HEK293T (cell line): ENCODE data around the gene ELL2.

Source experiments
- CTCF ChIA-PET: fragments of 350-600 bp; formaldehyde crosslinking; extraction: SDS; loops from one replicate; lab custom pipeline; 2021; ENCODE audit warnings: antibody characterized with exemption, inconsistent platforms; lab: Yijun Ruan, JAX
- POLR2A ChIA-PET: fragments of 350-600 bp; formaldehyde crosslinking; extraction: SDS; loops from one replicate; lab custom pipeline; 2020; ENCODE audit warnings: antibody characterized with exemption, inconsistent platforms; lab: Yijun Ruan, JAX
- DNase-seq: peaks from one replicate; pipeline ENCODE4 v3.0.0; 2012; ENCODE audit warnings: mixed read lengths; ENCODE audit errors: extremely low spot score
- ARNT ChIP-seq: fragments of 450-650 bp; IDR thresholded peaks from 2 replicates; pipeline ENCODE4 v1.6.1; 2017; ENCODE audit warnings: mild to moderate bottlenecking
- BHLHE40 ChIP-seq: fragments of 450-650 bp; IDR thresholded peaks from 2 replicates; pipeline ENCODE4 v1.6.1; 2016; ENCODE audit warnings: mild to moderate bottlenecking, moderate library complexity, borderline replicate concordance
- CTBP1 ChIP-seq: fragments of 450-650 bp; IDR thresholded peaks from 2 replicates; pipeline ENCODE4 v1.6.1; 2016; ENCODE audit warnings: borderline replicate concordance
- ELF4 ChIP-seq: fragments of 450-650 bp; IDR thresholded peaks from 2 replicates; pipeline ENCODE4 v1.6.1; 2017; ENCODE audit warnings: antibody characterized with exemption
- FOXA1 ChIP-seq: fragments of 450-650 bp; IDR thresholded peaks from 2 replicates; pipeline ENCODE4 v1.6.1; 2016; ENCODE audit warnings: mild to moderate bottlenecking
- FOXK2 ChIP-seq: fragments of 450-650 bp; IDR thresholded peaks from 2 replicates; pipeline ENCODE4 v1.6.1; 2016; ENCODE audit warnings: mild to moderate bottlenecking
- FOXM1 ChIP-seq: fragments of 450-650 bp; IDR thresholded peaks from 2 replicates; pipeline ENCODE4 v1.6.1; 2017; ENCODE audit warnings: mild to moderate bottlenecking, borderline replicate concordance
- HDGF ChIP-seq: fragments of 450-650 bp; IDR thresholded peaks from 2 replicates; pipeline ENCODE4 v1.6.1; 2017; ENCODE audit warnings: antibody characterized with exemption, borderline replicate concordance
- L3MBTL2 ChIP-seq: fragments of 450-650 bp; conservative IDR thresholded peaks from 2 replicates; pipeline ENCODE4 v1.6.1; 2016; ENCODE audit warnings: mild to moderate bottlenecking
- LEF1 ChIP-seq: fragments of 450-650 bp; IDR thresholded peaks from 2 replicates; pipeline ENCODE4 v1.6.1; 2017; ENCODE audit warnings: mild to moderate bottlenecking, borderline replicate concordance
- NFRKB ChIP-seq: fragments of 450-650 bp; IDR thresholded peaks from 2 replicates; pipeline ENCODE4 v1.6.1; 2016; ENCODE audit warnings: mild to moderate bottlenecking, moderate library complexity
- PKNOX1 ChIP-seq: fragments of 450-650 bp; IDR thresholded peaks from 2 replicates; pipeline ENCODE4 v1.6.1; 2016
- SP1 ChIP-seq: fragments of 450-650 bp; IDR thresholded peaks from 2 replicates; pipeline ENCODE4 v1.6.1; 2017
- SUZ12 ChIP-seq: fragments of 450-650 bp; IDR thresholded peaks from 2 replicates; pipeline ENCODE4 v1.6.1; 2016; ENCODE audit warnings: mild to moderate bottlenecking
- TARDBP ChIP-seq: fragments of 450-650 bp; IDR thresholded peaks from 2 replicates; pipeline ENCODE4 v1.6.1; 2016
- ZNF384 ChIP-seq: fragments of 450-650 bp; IDR thresholded peaks from 2 replicates; pipeline ENCODE4 v1.6.1; 2016

Gene ELL2

GRCh38 chr5:95878417-95879323, 83.0 kb downstream of the ELL2 start:
- CTCF ChIA-PET: interaction anchor here (1.5 kb wide), 1 partner anchor 14 kb away, joined by 7 read pairs; no protein-coding TSS in a partner anchor
- POLR2A ChIA-PET: interaction anchor here (0.9 kb wide), 1 partner anchor 9 kb away, joined by 4 read pairs; no protein-coding TSS in a partner anchor
- DNase-seq: no peak
- TF ChIP-seq PKNOX1 (no peak), ZNF384 (no peak)

GRCh38 chr5:95876782-95877181, 84.9 kb downstream of the ELL2 start:
- POLR2A ChIA-PET: no interaction called here
- CTCF ChIA-PET: no interaction called here
- TF ChIP-seq FOXM1 (no peak), FOXK2 (no peak), L3MBTL2 (no peak), PKNOX1 (no peak), SUZ12 (no peak), ELF4 (no peak), HDGF (no peak)
- DNase-seq: no peak

GRCh38 chr5:95874246-95874645, 87.4 kb downstream of the ELL2 start:
- no peak for DNase-seq
- POLR2A ChIA-PET: no interaction called here
- CTCF ChIA-PET: interaction anchor here (0.9 kb wide), 1 partner anchor 11 kb away, joined by 3 read pairs; no protein-coding TSS in a partner anchor
- TF ChIP-seq FOXK2 (no peak), FOXM1 (no peak), L3MBTL2 (no peak), LEF1 (no peak), TARDBP (no peak), PKNOX1 (no peak), BHLHE40 (no peak), SP1 (no peak)

GRCh38 chr5:95873351-95873750, 88.3 kb downstream of the ELL2 start:
- ChIA-PET CTCF (no interaction called here), POLR2A (no interaction called here)
- TF ChIP-seq LEF1 (no peak), BHLHE40 (no peak), HDGF (no peak), SP1 (no peak)
- no peak for DNase-seq

- ChIA-PET CTCF (no interaction called here), POLR2A (no interaction called here)
- no peak for TF ChIP-seq LEF1
- no peak for TF ChIP-seq FOXM1
- TF ChIP-seq NFRKB: no peak
- no peak for TF ChIP-seq CTBP1
- TF ChIP-seq HDGF: no peak
- no peak for TF ChIP-seq FOXA1
- no peak for TF ChIP-seq TARDBP
- no peak for TF ChIP-seq ELF4
- TF ChIP-seq SP1: no peak
- no peak for TF ChIP-seq PKNOX1
- TF ChIP-seq ARNT: no peak
- TF ChIP-seq BHLHE40: no peak
- no peak for DNase-seq
These were observed 89.0 kb downstream of the ELL2 start for GRCh38 chr5:95872346-95873268.

GRCh38 chr5:95871146-95871806, 90.4 kb downstream of the ELL2 start:
- no peak for DNase-seq
- ChIA-PET CTCF (interaction anchor here (0.6 kb wide), 2 partner anchors 29 to 1298 kb away, joined by 4 to 6 read pairs; no protein-coding TSS in a partner anchor), POLR2A (no interaction called here)
- TF ChIP-seq SUZ12 (no peak), BHLHE40 (no peak), TARDBP (no peak), FOXA1 (no peak), FOXK2 (no peak), SP1 (no peak), FOXM1 (no peak), ELF4 (no peak), LEF1 (no peak), ARNT (no peak), L3MBTL2 (no peak), HDGF (no peak), NFRKB (no peak), CTBP1 (no peak), ZNF384 (no peak), PKNOX1 (no peak)
